Endothelial cell of umbilical vein (primary cell): ENCODE measurements around the gene DUT. TPM values are rescaled to one million over a fixed set of nuclear protein-coding genes. Genes with fewer than 3 reads are reported as not detected.

Experiments used
- BruUV-seq: library from RNA; stranded (reverse); fragments of 400-500 nt; replicated peaks from 2 replicates; lab custom pipeline; 2021; lab: Mats Ljungman, UMichigan
- CTCF ChIA-PET: fragments of 300-600, 350-600 bp; sonication (Branson Sonifier 250); formaldehyde crosslinking; loops from one replicate; lab custom pipeline; 2021; ENCODE audit warnings: antibody characterized with exemption, inconsistent platforms; lab: Charles Lee
- POLR2A ChIA-PET: fragments of 300-600, 350-600 bp; sonication (Branson Sonifier 250); formaldehyde crosslinking; loops from one replicate; lab custom pipeline; 2021; ENCODE audit warnings: antibody characterized with exemption, inconsistent platforms; lab: Charles Lee
- DNase-seq: peaks from one replicate; pipeline ENCODE4 v3.0.0-alpha.2; 2011; ENCODE audit warnings: low read depth, low spot score
- FAIRE-seq: peaks from 2 replicates; lab custom pipeline; 2011; peaks lifted over from hg19 to GRCh38; lab: Jason Lieb, UNC
- H2AFZ ChIP-seq: 2 replicates; pipeline ENCODE4 v1.6.0; 2012; ENCODE audit warnings: low read depth, low read length, control low read depth, inconsistent platforms
- H3K27ac ChIP-seq: 2 replicates; pipeline ENCODE4 v1.5.1; 2011; ENCODE audit warnings: low read depth, mild to moderate bottlenecking, control low read depth, low read length, moderate library complexity; ENCODE audit not compliant: insufficient read depth
- H3K27me3 ChIP-seq, 2 experiments: 2 replicates each; pipeline versions ENCODE4 v1.6.0 to v1.6.1; 2011; ENCODE audit warnings: low read length in 2 of 2, mixed read lengths in 1 of 2; ENCODE audit not compliant: control insufficient read depth in 2 of 2, insufficient read depth in 2 of 2
- H3K36me3 ChIP-seq, 2 experiments: 2 replicates in 1 of 2; 3 replicates in 1 of 2; pipeline ENCODE4 v1.5.1; 2011; ENCODE audit warnings: low read length in 2 of 2, mild to moderate bottlenecking in 1 of 2, moderate library complexity in 1 of 2; ENCODE audit not compliant: control insufficient read depth in 2 of 2, insufficient read depth in 2 of 2; ENCODE audit errors: extremely low read depth in 1 of 2
- H3K4me1 ChIP-seq: 3 replicates; pipeline ENCODE4 v1.5.1; 2011; ENCODE audit warnings: mild to moderate bottlenecking, low read length; ENCODE audit not compliant: control insufficient read depth, insufficient read depth; ENCODE audit errors: extremely low read depth
- H3K4me2 ChIP-seq: 2 replicates; pipeline ENCODE4 v1.6.1; 2011; ENCODE audit warnings: low read length, control low read depth, mixed read lengths; ENCODE audit not compliant: insufficient read depth
- H3K4me3 ChIP-seq, 3 experiments: fragments of 200-600 bp in 1 of 3; sonication (generic), shearing (Covaris generic) in 1 of 3; replicated peaks in 1 of 3; 2 replicates each; pipeline ENCODE4 v1.5.1; 2011 to 2016; ENCODE audit warnings: control low read depth in 3 of 3, low read length in 3 of 3, mild to moderate bottlenecking in 2 of 3, inconsistent platforms in 1 of 3, low read depth in 1 of 3, moderate library complexity in 1 of 3; ENCODE audit not compliant: insufficient read depth in 1 of 3
- H3K79me2 ChIP-seq: 2 replicates; pipeline ENCODE4 v1.6.0; 2012; ENCODE audit warnings: low read length, inconsistent platforms; ENCODE audit not compliant: control insufficient read depth, insufficient read depth
- H3K9ac ChIP-seq: replicated peaks from 2 replicates; pipeline ENCODE3; 2011; ENCODE audit warnings: low read length, control low read depth; ENCODE audit not compliant: insufficient read depth; ENCODE audit errors: extremely low read depth
- H3K9me1 ChIP-seq: replicated peaks from 3 replicates; pipeline ENCODE4 v1.6.0; 2011; ENCODE audit warnings: mild to moderate bottlenecking, low read length; ENCODE audit not compliant: control insufficient read depth, insufficient read depth; ENCODE audit errors: extremely low read depth
- H3K9me3 ChIP-seq: replicated peaks from 2 replicates; pipeline ENCODE4 v1.5.1; 2012; ENCODE audit warnings: low read length, inconsistent platforms; ENCODE audit not compliant: control insufficient read depth, insufficient read depth
- H4K20me1 ChIP-seq: replicated peaks from 2 replicates; pipeline ENCODE3; 2011; ENCODE audit warnings: mild to moderate bottlenecking, low read length; ENCODE audit not compliant: control insufficient read depth, insufficient read depth; ENCODE audit errors: extremely low read depth
- EZH2 ChIP-seq: IDR thresholded peaks from 2 replicates; pipeline ENCODE4 v1.6.1; 2012; ENCODE audit warnings: borderline replicate concordance, low read depth, mild to moderate bottlenecking, moderate library complexity, low read length, inconsistent platforms; ENCODE audit not compliant: severe bottlenecking
- FOS ChIP-seq: IDR thresholded peaks from 2 replicates; pipeline ENCODE4 v1.6.1; 2011; ENCODE audit warnings: mild to moderate bottlenecking, low read length, moderate library complexity, borderline replicate concordance; ENCODE audit not compliant: insufficient read depth
- GATA2 ChIP-seq: IDR thresholded peaks from 2 replicates; pipeline ENCODE4 v1.7.0; 2011; ENCODE audit warnings: low read depth, mild to moderate bottlenecking, moderate library complexity, mixed read lengths, low read length; ENCODE audit not compliant: insufficient read length, insufficient read depth
- JUN ChIP-seq: IDR thresholded peaks from 2 replicates; pipeline ENCODE4 v1.6.1; 2011; ENCODE audit warnings: borderline replicate concordance, low read depth; ENCODE audit not compliant: insufficient read length, insufficient read depth
- MYC ChIP-seq: IDR thresholded peaks from one replicate; pipeline ENCODE4 v1.6.1; 2011; ENCODE audit warnings: mild to moderate bottlenecking, low read depth, low read length
- POLR2A ChIP-seq: IDR thresholded peaks from 2 replicates; pipeline ENCODE4 v1.6.1; 2012; ENCODE audit warnings: low read depth, mild to moderate bottlenecking, control low read depth, low read length
- POLR2AphosphoS5 ChIP-seq: IDR thresholded peaks from 2 replicates; pipeline ENCODE4 v1.6.1; 2012; ENCODE audit warnings: low read depth, mild to moderate bottlenecking, control low read depth, low read length, moderate library complexity; ENCODE audit not compliant: insufficient read depth
- dilution Hi-C: fragments of 300-500 bp; cut with MboI; formaldehyde crosslinking; loops from one replicate; pipeline ENCODE4 v1.15.0; 2019; ENCODE audit warnings: low sequenced_read_pairs; ENCODE audit not compliant: extremely low pct_ligation_motif_present
- intact Hi-C: fragments of 100-400 bp; cut with micrococcal nuclease; formaldehyde crosslinking; loops from one replicate; pipeline ENCODE4 v1.10.0; 2022
- polyA plus RNA-seq, 4 experiments: library from polyadenylated mRNA; depleted of rRNA in 3 of 4; stranded (reverse) in 3 of 4; unstranded in 1 of 4; fragments of >200 nt; gene quantifications; 2 replicates each; pipeline versions ENCODE4 v1.2.1 to v1.2.3, GENCODE V29; 2011 to 2012; ENCODE audit warnings: missing spikeins in 1 of 4
- total RNA-seq: library from RNA; stranded (reverse); gene quantifications from 2 replicates; pipeline ENCODE4 v1.2.3, GENCODE V29; 2021
- TF ChIP-seq, protein P1 (sequence below), 2 donors: IDR thresholded peaks; 1 replicate in 1 of 2; 2 replicates in 1 of 2; pipeline ENCODE4 v1.5.1; 2011; ENCODE audit warnings: low read length in 2 of 2, mild to moderate bottlenecking in 2 of 2, moderate library complexity in 2 of 2, control low read depth in 1 of 2, inconsistent platforms in 1 of 2, low read depth in 1 of 2; ENCODE audit not compliant: insufficient read depth in 1 of 2; ENCODE audit errors: extremely low read depth in 1 of 2
- TF ChIP-seq, protein P2 (sequence below): IDR thresholded peaks from 2 replicates; pipeline ENCODE4 v1.6.1; 2011; ENCODE audit not compliant: insufficient read depth, insufficient read length

DUT gene
- total and polyA plus RNA-seq, 2 donors (not counting 3 experiments of a cell fraction or from before 2014, with no cell fraction given) = 59.9 to 135 TPM

DNA sequence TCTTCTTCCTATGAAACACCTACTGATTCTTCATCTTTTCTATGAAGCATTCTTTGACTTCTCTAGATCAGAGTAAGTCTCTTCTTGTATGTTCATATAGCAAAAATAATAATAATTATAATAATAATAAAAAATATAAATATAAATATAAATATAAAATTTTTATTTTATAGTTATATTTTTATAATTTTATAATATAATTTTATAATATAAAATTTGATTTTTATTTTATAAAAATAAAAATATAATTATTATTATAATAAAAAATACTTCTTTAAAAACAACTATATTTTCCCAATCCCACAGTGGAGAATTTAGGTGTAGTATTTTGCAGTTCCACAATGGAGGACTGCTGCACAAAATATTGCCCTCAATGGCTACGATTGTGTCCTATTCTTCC is 34.3 kb downstream of the DUT start:
- no peak overlapping the region for H3K9ac ChIP-seq
- peaks cover 8% of the 10 kb centered on the region for H3K4me1 ChIP-seq
- no peaks in the 10 kb centered on the region for H3K79me2 ChIP-seq
- DNase-seq (no peak), FAIRE-seq (no peak)
- CTCF ChIA-PET = interaction anchor here (1.0 kb wide), 1 partner anchor 8 kb away, joined by 3 read pairs; no protein-coding TSS in a partner anchor
- H3K4me2 ChIP-seq = no peak overlapping the region
- no peaks in the 10 kb centered on the region for H3K36me3 ChIP-seq
- H3K27ac ChIP-seq = no peak overlapping the region
- H4K20me1 ChIP-seq = no peaks in the 10 kb centered on the region
- TF ChIP-seq EZH2 (no peak), FOS (no peak), POLR2AphosphoS5 (no peak), POLR2A (no peak), GATA2 (no peak), MYC (no peak), JUN (no peak)
- TF ChIP-seq, protein P1, sequence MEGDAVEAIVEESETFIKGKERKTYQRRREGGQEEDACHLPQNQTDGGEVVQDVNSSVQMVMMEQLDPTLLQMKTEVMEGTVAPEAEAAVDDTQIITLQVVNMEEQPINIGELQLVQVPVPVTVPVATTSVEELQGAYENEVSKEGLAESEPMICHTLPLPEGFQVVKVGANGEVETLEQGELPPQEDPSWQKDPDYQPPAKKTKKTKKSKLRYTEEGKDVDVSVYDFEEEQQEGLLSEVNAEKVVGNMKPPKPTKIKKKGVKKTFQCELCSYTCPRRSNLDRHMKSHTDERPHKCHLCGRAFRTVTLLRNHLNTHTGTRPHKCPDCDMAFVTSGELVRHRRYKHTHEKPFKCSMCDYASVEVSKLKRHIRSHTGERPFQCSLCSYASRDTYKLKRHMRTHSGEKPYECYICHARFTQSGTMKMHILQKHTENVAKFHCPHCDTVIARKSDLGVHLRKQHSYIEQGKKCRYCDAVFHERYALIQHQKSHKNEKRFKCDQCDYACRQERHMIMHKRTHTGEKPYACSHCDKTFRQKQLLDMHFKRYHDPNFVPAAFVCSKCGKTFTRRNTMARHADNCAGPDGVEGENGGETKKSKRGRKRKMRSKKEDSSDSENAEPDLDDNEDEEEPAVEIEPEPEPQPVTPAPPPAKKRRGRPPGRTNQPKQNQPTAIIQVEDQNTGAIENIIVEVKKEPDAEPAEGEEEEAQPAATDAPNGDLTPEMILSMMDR (IDR thresholded peaks at IDR 0.05; ENCODE audit: extremely low read depth in 1 of 2, insufficient read depth in 1 of 2, low read depth in 1 of 2, low read length in 2 of 2) = no peak
- TF ChIP-seq, protein P2, sequence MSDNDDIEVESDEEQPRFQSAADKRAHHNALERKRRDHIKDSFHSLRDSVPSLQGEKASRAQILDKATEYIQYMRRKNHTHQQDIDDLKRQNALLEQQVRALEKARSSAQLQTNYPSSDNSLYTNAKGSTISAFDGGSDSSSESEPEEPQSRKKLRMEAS = no peak
- H3K9me1 ChIP-seq = no peaks in the 10 kb centered on the region
- no TSS peak for BruUV-seq
- POLR2A ChIA-PET = no interaction called here
- no peaks in the 10 kb centered on the region for H3K9me3 ChIP-seq
- H2AFZ ChIP-seq = no peak overlapping the region
- intact Hi-C loops = no loop called here
- H3K27me3 ChIP-seq = no peaks in the 10 kb centered on the region
- H3K4me3 ChIP-seq = no peak overlapping the region
- dilution Hi-C loops = no loop called here
